ENCODE results near the gene HOXA4.

Gene HOXA4

GRCh38 chr7:27163288-27164044 is 32.9 kb upstream of the HOXA4 start:
- Mint-ChIP-seq H3K4me3 (no peak overlapping the region), H3K27me3 (peaks cover 58% of the 10 kb centered on the region), H3K9me3 (no peaks in the 10 kb centered on the region), H3K4me1 (peaks cover 25% of the 10 kb centered on the region), H3K27ac (peak overlapping the region; percentile 48), H3K36me3 (no peaks in the 10 kb centered on the region)

GRCh38 chr7:27162561-27163287 is 32.2 kb upstream of the HOXA4 start:
- Mint-ChIP-seq H3K9me3 (no peaks in the 10 kb centered on the region), H3K36me3 (no peaks in the 10 kb centered on the region), H3K27ac (no peak overlapping the region), H3K27me3 (peaks cover 58% of the 10 kb centered on the region), H3K4me1 (peaks cover 31% of the 10 kb centered on the region), H3K4me3 (no peak overlapping the region)

GRCh38 chr7:27161721-27162560 is 31.4 kb upstream of the HOXA4 start:
- Mint-ChIP-seq H3K4me1 (peaks cover 26% of the 10 kb centered on the region), H3K27me3 (peaks cover 58% of the 10 kb centered on the region), H3K36me3 (no peaks in the 10 kb centered on the region), H3K9me3 (no peaks in the 10 kb centered on the region), H3K4me3 (no peak overlapping the region), H3K27ac (no peak overlapping the region)

GRCh38 chr7:27161214-27161720 is 30.7 kb upstream of the HOXA4 start:
- peaks cover 28% of the 10 kb centered on the region for H3K4me1 Mint-ChIP-seq
- H3K9me3 Mint-ChIP-seq: no peaks in the 10 kb centered on the region
- H3K4me3 Mint-ChIP-seq: peak overlapping the region; percentile 78
- peaks cover 62% of the 10 kb centered on the region for H3K27me3 Mint-ChIP-seq
- H3K27ac Mint-ChIP-seq: no peak overlapping the region
- H3K36me3 Mint-ChIP-seq: no peaks in the 10 kb centered on the region

- Mint-ChIP-seq H3K4me1 (peaks cover 29% of the 10 kb centered on the region), H3K9me3 (no peaks in the 10 kb centered on the region), H3K27me3 (peaks cover 60% of the 10 kb centered on the region), H3K4me3 (peak overlapping the region; percentile 78), H3K36me3 (no peaks in the 10 kb centered on the region), H3K27ac (no peak overlapping the region)
Measured at GRCh38 chr7:27160546-27161213, 30.1 kb upstream of the HOXA4 start.

- H3K4me1 Mint-ChIP-seq: peaks cover 31% of the 10 kb centered on the region
- peak overlapping the region; percentile 74 for H3K4me3 Mint-ChIP-seq
- H3K27me3 Mint-ChIP-seq: peaks cover 63% of the 10 kb centered on the region
- no peak overlapping the region for H3K27ac Mint-ChIP-seq
- no peaks in the 10 kb centered on the region for H3K36me3 Mint-ChIP-seq
- H3K9me3 Mint-ChIP-seq: no peaks in the 10 kb centered on the region
Measured at GRCh38 chr7:27160145-27160545, 29.6 kb upstream of the HOXA4 start.

GRCh38 chr7:27159266-27160144 is 28.9 kb upstream of the HOXA4 start:
- Mint-ChIP-seq H3K9me3 (no peaks in the 10 kb centered on the region), H3K27ac (no peak overlapping the region), H3K4me3 (peak overlapping the region; percentile 74), H3K4me1 (peaks cover 38% of the 10 kb centered on the region), H3K27me3 (peaks cover 66% of the 10 kb centered on the region), H3K36me3 (peaks cover 3% of the 10 kb centered on the region)

GRCh38 chr7:27158436-27159265 is 28.1 kb upstream of the HOXA4 start:
- peak overlapping the region; percentile 43 for H3K27ac Mint-ChIP-seq
- no peaks in the 10 kb centered on the region for H3K9me3 Mint-ChIP-seq
- H3K27me3 Mint-ChIP-seq: peaks cover 67% of the 10 kb centered on the region
- H3K4me1 Mint-ChIP-seq: peaks cover 46% of the 10 kb centered on the region
- H3K36me3 Mint-ChIP-seq: peaks cover 3% of the 10 kb centered on the region
- peak overlapping the region; percentile 6 for H3K4me3 Mint-ChIP-seq

GRCh38 chr7:27157702-27158431 is 27.3 kb upstream of the HOXA4 start:
- Mint-ChIP-seq H3K36me3 (peaks cover 3% of the 10 kb centered on the region), H3K4me1 (peaks cover 50% of the 10 kb centered on the region), H3K4me3 (no peak overlapping the region), H3K27ac (peak overlapping the region; percentile 61), H3K27me3 (peaks cover 66% of the 10 kb centered on the region), H3K9me3 (no peaks in the 10 kb centered on the region)

GRCh38 chr7:27156916-27157701 is 26.6 kb upstream of the HOXA4 start:
- Mint-ChIP-seq H3K27ac (peak overlapping the region; percentile 61), H3K4me3 (no peak overlapping the region), H3K36me3 (peaks cover 3% of the 10 kb centered on the region), H3K27me3 (peaks cover 64% of the 10 kb centered on the region), H3K4me1 (peaks cover 50% of the 10 kb centered on the region), H3K9me3 (no peaks in the 10 kb centered on the region)

- H3K27me3 Mint-ChIP-seq: peaks cover 70% of the 10 kb centered on the region
- H3K9me3 Mint-ChIP-seq: no peaks in the 10 kb centered on the region
- peaks cover 56% of the 10 kb centered on the region for H3K4me1 Mint-ChIP-seq
- peak within 1 kb of the TSS; percentile 79 for H3K27ac Mint-ChIP-seq
- peak within 1 kb of the TSS; percentile 70 for H3K4me3 Mint-ChIP-seq
- H3K36me3 Mint-ChIP-seq: peaks cover 3% of the 10 kb centered on the region
Measured at GRCh38 chr7:27156508-27156898, 25.9 kb upstream of the HOXA4 start, which contains the start of gene HOXA7. TSS of gene HOXA7 (minus strand) at chr7:27156675. CDS start at chr7:27156545, 130 bp downstream.

GRCh38 chr7:27155816-27156507 is 25.4 kb upstream of the HOXA4 start:
- Mint-ChIP-seq H3K27me3 (peaks cover 71% of the 10 kb centered on the region), H3K36me3 (peaks cover 3% of the 10 kb centered on the region), H3K9me3 (no peaks in the 10 kb centered on the region), H3K4me1 (peaks cover 59% of the 10 kb centered on the region), H3K4me3 (peak overlapping the region; percentile 70), H3K27ac (peak overlapping the region; percentile 79)

All from activated naive CD4-positive, alpha-beta T cell treated with anti-CD3 and anti-CD28 coated beads, Interleukin-2, amount 50 U/mL, for 24 hours (primary cell).